ENCODE data around the gene EYS. TPM values are rescaled to one million over a fixed set of nuclear protein-coding genes. Genes with fewer than 3 reads are reported as not detected.

EYS gene
- total and polyA plus RNA-seq, 2 experiments from 2014 or later, result 0.04 TPM; not detected in 1

- H3K4me2 ChIP-seq (ENCODE audit: unreplicated experiment), result no peak overlapping the region
- H2AFZ ChIP-seq, result no peak overlapping the region
- H4K20me1 ChIP-seq (ENCODE audit: insufficient read depth), result no peaks in the 10 kb centered on the region
- no peaks in the 10 kb centered on the region for H3K79me2 ChIP-seq (ENCODE audit: insufficient read depth)
- H3K27me3 ChIP-seq (replicated peaks; ENCODE audit: insufficient read depth), result no peaks in the 10 kb centered on the region
- no peak overlapping the region for H3K4me3 ChIP-seq
- no peaks in the 10 kb centered on the region for H3K36me3 ChIP-seq (ENCODE audit: low read depth)
- TF ChIP-seq EZH2phosphoT487 (IDR thresholded peaks at IDR 0.05; ENCODE audit: insufficient read depth, low read depth) (no peak), EZH2 (IDR thresholded peaks at IDR 0.05; ENCODE audit: insufficient read depth, poor library complexity, severe bottlenecking) (no peak)
- no peaks in the 10 kb centered on the region for H3F3A ChIP-seq (ENCODE audit: insufficient read depth)
- WGBS, 2 experiments (ENCODE audit: low coverage in 1 of 2, low lambda C conversion rate in 2 of 2, missing lambda C conversion rate in 2 of 2), result 10 to 11% methylated on average over 3 of the region's 3 CpGs
- peak; percentile 9 for DNase-seq
- H3K9me3 ChIP-seq (ENCODE audit: low read depth), result no peaks in the 10 kb centered on the region
- peaks cover 9% of the 10 kb centered on the region for H3K4me1 ChIP-seq (ENCODE audit: insufficient read depth)
- in situ Hi-C loops (cut with MboI), result no loop called here
- no peak overlapping the region for H3K9ac ChIP-seq
- H3K27ac ChIP-seq, result no peak overlapping the region
- H3K9me2 ChIP-seq (ENCODE audit: insufficient read depth), result no peaks in the 10 kb centered on the region
These were observed 1418.7 kb downstream of the EYS start for GRCh38 chr6:64288351-64288750.

DNA sequence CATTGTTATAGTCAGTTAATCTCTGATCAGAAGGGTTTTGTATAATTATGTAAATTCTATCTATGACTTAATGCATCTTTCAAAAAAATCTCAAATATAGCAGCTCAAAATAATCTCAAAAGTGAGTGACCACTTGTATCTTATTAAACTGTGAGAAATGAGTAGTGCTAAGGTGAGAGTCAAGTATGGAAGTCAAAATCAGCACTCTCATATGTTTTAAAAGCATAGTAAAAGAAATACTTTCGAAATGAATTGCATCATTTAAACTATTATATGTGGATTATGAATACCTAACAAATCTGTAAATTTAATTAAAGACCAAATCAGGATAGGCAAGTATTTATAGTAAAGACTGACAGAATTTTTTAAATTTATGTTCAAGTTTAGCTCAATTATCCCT is 1425.9 kb downstream of the EYS start:
- Histone ChIP-seq H3K79me2 (ENCODE audit: insufficient read depth) (no peaks in the 10 kb centered on the region), H3K27ac (no peak overlapping the region), H4K20me1 (ENCODE audit: insufficient read depth) (no peaks in the 10 kb centered on the region), H3K4me3 (no peak overlapping the region), H3K36me3 (ENCODE audit: low read depth) (no peaks in the 10 kb centered on the region), H2AFZ (no peak overlapping the region), H3K27me3 (replicated peaks; ENCODE audit: insufficient read depth) (no peaks in the 10 kb centered on the region), H3F3A (ENCODE audit: insufficient read depth) (no peaks in the 10 kb centered on the region), H3K9me2 (ENCODE audit: insufficient read depth) (no peaks in the 10 kb centered on the region), H3K4me2 (ENCODE audit: unreplicated experiment) (no peak overlapping the region), H3K9ac (no peak overlapping the region), H3K9me3 (ENCODE audit: low read depth) (no peaks in the 10 kb centered on the region), H3K4me1 (ENCODE audit: insufficient read depth) (no peaks in the 10 kb centered on the region)
- in situ Hi-C loops (cut with MboI), result no loop called here
- WGBS, 2 experiments (ENCODE audit: low coverage in 1 of 2, low lambda C conversion rate in 2 of 2, missing lambda C conversion rate in 2 of 2), result 24 to 37% methylated on average over 1 of the region's 1 CpG
- DNase-seq, result no peak
- TF ChIP-seq EZH2 (IDR thresholded peaks at IDR 0.05; ENCODE audit: insufficient read depth, poor library complexity, severe bottlenecking) (no peak), EZH2phosphoT487 (IDR thresholded peaks at IDR 0.05; ENCODE audit: insufficient read depth, low read depth) (no peak)

GRCh38 chr6:64280569-64280968 is 1426.5 kb downstream of the EYS start:
- TF ChIP-seq EZH2 (IDR thresholded peaks at IDR 0.05; ENCODE audit: insufficient read depth, poor library complexity, severe bottlenecking), result no peak
- TF ChIP-seq EZH2phosphoT487 (IDR thresholded peaks at IDR 0.05; ENCODE audit: insufficient read depth, low read depth), result no peak
- 32 to 43% methylated on average over 1 of the region's 1 CpG for WGBS, 2 experiments (ENCODE audit: low coverage in 1 of 2, low lambda C conversion rate in 2 of 2, missing lambda C conversion rate in 2 of 2)
- no peak overlapping the region for H3K27ac ChIP-seq
- H3F3A ChIP-seq (ENCODE audit: insufficient read depth), result no peaks in the 10 kb centered on the region
- no peaks in the 10 kb centered on the region for H3K4me1 ChIP-seq (ENCODE audit: insufficient read depth)
- H3K9me2 ChIP-seq (ENCODE audit: insufficient read depth), result no peaks in the 10 kb centered on the region
- H3K27me3 ChIP-seq (replicated peaks; ENCODE audit: insufficient read depth), result no peaks in the 10 kb centered on the region
- H3K36me3 ChIP-seq (ENCODE audit: low read depth), result no peaks in the 10 kb centered on the region
- DNase-seq, result peak; percentile 47
- in situ Hi-C loops (cut with MboI), result no loop called here
- no peak overlapping the region for H3K4me3 ChIP-seq
- no peak overlapping the region for H2AFZ ChIP-seq
- H3K4me2 ChIP-seq (ENCODE audit: unreplicated experiment), result no peak overlapping the region
- no peak overlapping the region for H3K9ac ChIP-seq
- H3K79me2 ChIP-seq (ENCODE audit: insufficient read depth), result no peaks in the 10 kb centered on the region
- no peaks in the 10 kb centered on the region for H4K20me1 ChIP-seq (ENCODE audit: insufficient read depth)
- H3K9me3 ChIP-seq (ENCODE audit: low read depth), result no peaks in the 10 kb centered on the region

- Histone ChIP-seq H3K36me3 (ENCODE audit: low read depth) (no peaks in the 10 kb centered on the region), H3K9me2 (ENCODE audit: insufficient read depth) (no peaks in the 10 kb centered on the region; the same call in 1 of the 2 replicates), H3K79me2 (ENCODE audit: insufficient read depth) (no peaks in the 10 kb centered on the region), H3K4me1 (ENCODE audit: insufficient read depth) (no peaks in the 10 kb centered on the region), H2AFZ (no peak overlapping the region), H3K9ac (no peak overlapping the region), H3F3A (ENCODE audit: insufficient read depth) (no peaks in the 10 kb centered on the region), H3K4me2 (ENCODE audit: unreplicated experiment) (no peak overlapping the region), H3K9me3 (ENCODE audit: low read depth) (no peaks in the 10 kb centered on the region), H3K27ac (no peak overlapping the region), H3K4me3 (no peak overlapping the region), H3K27me3 (replicated peaks; ENCODE audit: insufficient read depth) (no peaks in the 10 kb centered on the region), H4K20me1 (ENCODE audit: insufficient read depth) (no peaks in the 10 kb centered on the region)
- peak; percentile 10 for DNase-seq
- TF ChIP-seq EZH2 (IDR thresholded peaks at IDR 0.05; ENCODE audit: insufficient read depth, poor library complexity, severe bottlenecking), result no peak
- TF ChIP-seq EZH2phosphoT487 (IDR thresholded peaks at IDR 0.05; ENCODE audit: insufficient read depth, low read depth), result no peak
- in situ Hi-C loops (cut with MboI), result no loop called here
- 86 to 87% methylated on average over 5 of the region's 5 CpGs for WGBS, 2 experiments (ENCODE audit: low coverage in 1 of 2, low lambda C conversion rate in 2 of 2, missing lambda C conversion rate in 2 of 2)
These were observed 1436.9 kb downstream of the EYS start for GRCh38 chr6:64270083-64270482.

GRCh38 chr6:64266351-64266821 is 1440.6 kb downstream of the EYS start:
- Histone ChIP-seq H2AFZ (no peak overlapping the region), H3K9me2 (ENCODE audit: insufficient read depth) (no peaks in the 10 kb centered on the region; the same call in 1 of the 2 replicates), H3K27me3 (replicated peaks; ENCODE audit: insufficient read depth) (no peaks in the 10 kb centered on the region), H4K20me1 (ENCODE audit: insufficient read depth) (no peaks in the 10 kb centered on the region), H3F3A (ENCODE audit: insufficient read depth) (no peaks in the 10 kb centered on the region), H3K4me1 (ENCODE audit: insufficient read depth) (no peaks in the 10 kb centered on the region), H3K4me2 (ENCODE audit: unreplicated experiment) (no peak overlapping the region), H3K36me3 (ENCODE audit: low read depth) (no peaks in the 10 kb centered on the region), H3K27ac (no peak overlapping the region), H3K9ac (no peak overlapping the region), H3K4me3 (no peak overlapping the region), H3K9me3 (ENCODE audit: low read depth) (no peaks in the 10 kb centered on the region), H3K79me2 (ENCODE audit: insufficient read depth) (no peaks in the 10 kb centered on the region)
- in situ Hi-C loops (cut with MboI), result no loop called here
- no peak for DNase-seq
- WGBS, 2 experiments (ENCODE audit: low coverage in 1 of 2, low lambda C conversion rate in 2 of 2, missing lambda C conversion rate in 2 of 2), result 4 to 9% methylated on average over 2 of the region's 2 CpGs
- no peak for TF ChIP-seq EZH2 (IDR thresholded peaks at IDR 0.05; ENCODE audit: insufficient read depth, poor library complexity, severe bottlenecking)
- TF ChIP-seq EZH2phosphoT487 (IDR thresholded peaks at IDR 0.05; ENCODE audit: insufficient read depth, low read depth), result no peak

Measured in GM23248 (cell line).